ENCODE measurements around the gene HCN2.
"Not testable (repeated sequence)": the region's sequence is repeated elsewhere in the genome, so short reads cannot be mapped to it uniquely, and the experiment has no call there.

HCN2 gene

GRCh38 chr19:617551-618246 lies 28.0 kb downstream of the HCN2 start:
- no peak for FAIRE-seq
- no peak for DNase-seq (ENCODE audit: extremely low spot score, insufficient read length, low read depth)

GRCh38 chr19:618247-618619 lies 28.6 kb downstream of the HCN2 start:
- no peak for DNase-seq (ENCODE audit: extremely low spot score, insufficient read length, low read depth)
- no peak for FAIRE-seq

GRCh38 chr19:618674-619285 lies 29.1 kb downstream of the HCN2 start:
- no peak for FAIRE-seq

GRCh38 chr19:619286-620002 lies 29.8 kb downstream of the HCN2 start:
- DNase-seq (ENCODE audit: extremely low spot score, insufficient read length, low read depth) (no peak), FAIRE-seq (no peak)

More at GRCh38 chr19:618674-619285, 29.1 kb downstream of the HCN2 start:
- no peak for DNase-seq (ENCODE audit: extremely low spot score, insufficient read length, low read depth)

GRCh38 chr19:620166-620862 lies 30.6 kb downstream of the HCN2 start:
- DNase-seq (ENCODE audit: extremely low spot score, insufficient read length, low read depth) (no peak), FAIRE-seq (no peak)

- DNase-seq (ENCODE audit: extremely low spot score, insufficient read length, low read depth); FAIRE-seq: not testable (repeated sequence)
Observed at GRCh38 chr19:621191-621590, 31.5 kb downstream of the HCN2 start.

GRCh38 chr19:621819-622218 lies 32.1 kb downstream of the HCN2 start:
- DNase-seq (ENCODE audit: extremely low spot score, insufficient read length, low read depth) = no peak
- FAIRE-seq = no peak

GRCh38 chr19:622666-623065 lies 33.0 kb downstream of the HCN2 start:
- FAIRE-seq = no peak
- no peak for DNase-seq (ENCODE audit: extremely low spot score, insufficient read length, low read depth)

GRCh38 chr19:623175-623916 lies 33.7 kb downstream of the HCN2 start:
- no peak for FAIRE-seq
- DNase-seq (ENCODE audit: extremely low spot score, insufficient read length, low read depth) = no peak

GRCh38 chr19:623974-624373 lies 34.3 kb downstream of the HCN2 start:
- DNase-seq (ENCODE audit: extremely low spot score, insufficient read length, low read depth) (no peak), FAIRE-seq (no peak)

GRCh38 chr19:624433-625109 lies 34.9 kb downstream of the HCN2 start:
- no peak for FAIRE-seq

GRCh38 chr19:625257-625656 lies 35.6 kb downstream of the HCN2 start:
- DNase-seq (ENCODE audit: extremely low spot score, insufficient read length, low read depth) (no peak), FAIRE-seq (no peak)

More at GRCh38 chr19:624433-625109, 34.9 kb downstream of the HCN2 start:
- no peak for DNase-seq (ENCODE audit: extremely low spot score, insufficient read length, low read depth)

GRCh38 chr19:626566-626965 lies 36.9 kb downstream of the HCN2 start:
- FAIRE-seq = not testable (repeated sequence)

GRCh38 chr19:628168-628567 lies 38.5 kb downstream of the HCN2 start:
- FAIRE-seq (no peak), DNase-seq (ENCODE audit: extremely low spot score, insufficient read length, low read depth) (no peak)

More at GRCh38 chr19:626566-626965, 36.9 kb downstream of the HCN2 start:
- DNase-seq (ENCODE audit: extremely low spot score, insufficient read length, low read depth) = not testable (repeated sequence)

- FAIRE-seq; DNase-seq (ENCODE audit: extremely low spot score, insufficient read length, low read depth): not testable (repeated sequence)
Observed at GRCh38 chr19:629515-629914, 39.8 kb downstream of the HCN2 start.

- no peak for DNase-seq (ENCODE audit: extremely low spot score, insufficient read length, low read depth)
- FAIRE-seq = no peak
Observed at GRCh38 chr19:629961-630714, 40.5 kb downstream of the HCN2 start.

- DNase-seq (ENCODE audit: extremely low spot score, insufficient read length, low read depth) = peak; percentile 48
- peak; percentile 83 for FAIRE-seq
Observed at GRCh38 chr19:632579-633067, 42.9 kb downstream of the HCN2 start.

GRCh38 chr19:633068-633785 lies 43.5 kb downstream of the HCN2 start, which contains the start of gene POLRMT:
Gene POLRMT (minus strand): TSS chr19:633537. CDS start chr19:633512, 25 bp downstream.
- FAIRE-seq (peak; percentile 98), DNase-seq (ENCODE audit: extremely low spot score, insufficient read length, low read depth) (peak; percentile 100)
